Breast epithelium (tissue), 3 donors: ENCODE measurements around the gene VPS45.

Experiments
- CTCF ChIP-seq, 3 donors: fragments of 450-650 bp; IDR thresholded peaks; one replicate each; pipeline ENCODE4 v1.5.1; 2016 to 2017; ENCODE audit warnings: antibody characterized with exemption in 3 of 3, mild to moderate bottlenecking in 3 of 3, moderate library complexity in 3 of 3
- POLR2AphosphoS5 ChIP-seq, 3 donors: sonication (generic); formaldehyde crosslinking; IDR thresholded peaks; one replicate each; pipeline ENCODE4 v1.6.1; 2017; ENCODE audit warnings: antibody characterized with exemption in 3 of 3

GRCh38 chr1:150126811-150127210, 59.2 kb downstream of the VPS45 start:
- no peak for TF ChIP-seq CTCF (IDR thresholded peaks at IDR 0.05)
- TF ChIP-seq POLR2AphosphoS5 (IDR thresholded peaks at IDR 0.05): no peak
